AG08396 (cell line): ENCODE measurements around the gene CTDSP2.
"Not testable (repeated sequence)": the region's sequence is repeated elsewhere in the genome, so short reads cannot be mapped to it uniquely, and the experiment has no call there.

Source experiments
- DNase-seq: peaks from one replicate; pipeline ENCODE4 v3.0.0; 2012; ENCODE audit warnings: low spot score, mixed read lengths

CTDSP2 gene

DNA sequence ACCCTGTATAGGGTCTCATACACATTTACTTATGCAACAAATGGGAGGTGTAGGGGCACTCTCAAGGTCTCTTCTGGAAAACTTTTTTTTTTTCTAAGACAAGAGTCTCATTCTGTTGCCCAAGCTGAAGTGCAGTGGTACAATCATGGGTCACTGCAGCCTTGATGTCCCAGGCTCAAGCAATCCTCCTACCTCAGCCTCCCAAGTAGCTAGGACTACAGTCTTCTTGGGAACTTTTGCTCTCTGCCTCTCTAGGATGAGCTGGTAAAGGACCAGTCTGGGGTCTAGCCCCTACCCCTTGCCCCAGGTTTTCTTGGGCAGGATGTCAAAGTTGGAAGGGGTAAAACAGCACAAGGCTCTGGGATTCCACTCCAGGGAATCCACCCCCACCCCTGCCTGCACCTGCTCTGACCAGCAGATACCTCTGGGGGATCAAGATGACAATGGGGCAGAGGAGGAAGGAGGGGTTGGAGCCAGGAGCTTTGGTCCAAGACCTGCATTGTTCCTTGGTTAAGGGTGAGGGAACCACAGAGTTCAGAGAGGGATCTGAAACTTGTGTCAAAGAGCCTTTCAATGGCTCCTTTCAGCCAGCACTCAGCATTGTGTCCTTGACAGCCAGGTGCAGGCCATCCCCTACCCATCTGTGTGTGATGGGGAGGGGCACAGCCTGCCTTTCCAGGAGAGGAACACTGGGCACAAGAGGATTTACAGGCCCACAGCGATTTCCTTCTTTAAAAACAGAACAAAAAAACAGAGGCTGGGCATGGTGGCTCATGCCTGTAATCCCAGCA lies 12.2 kb downstream of the CTDSP2 start:
- no peak for DNase-seq

DNA sequence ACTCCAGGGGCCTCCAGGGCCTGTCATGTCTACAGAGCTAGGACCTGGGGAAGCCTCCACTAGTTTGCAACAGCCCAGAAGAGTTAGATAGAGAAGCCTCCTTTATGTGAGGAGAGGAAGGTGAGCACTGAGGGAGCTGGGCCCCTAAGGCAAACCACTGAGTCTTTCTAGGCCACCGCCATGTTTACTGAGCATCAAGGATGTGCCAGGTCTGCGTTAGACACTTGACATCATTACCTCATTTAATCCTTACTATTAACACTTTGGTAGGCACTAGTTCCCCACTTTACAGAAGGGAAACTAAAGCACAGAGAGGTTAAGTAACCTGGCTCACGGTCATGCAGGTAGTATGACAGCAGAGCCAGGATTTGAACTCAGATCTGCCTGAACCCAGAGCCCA lies 12.9 kb downstream of the CTDSP2 start:
- no peak for DNase-seq

GRCh38 chr12:57832966-57833365 lies 13.6 kb downstream of the CTDSP2 start:
- DNase-seq: no peak

DNA sequence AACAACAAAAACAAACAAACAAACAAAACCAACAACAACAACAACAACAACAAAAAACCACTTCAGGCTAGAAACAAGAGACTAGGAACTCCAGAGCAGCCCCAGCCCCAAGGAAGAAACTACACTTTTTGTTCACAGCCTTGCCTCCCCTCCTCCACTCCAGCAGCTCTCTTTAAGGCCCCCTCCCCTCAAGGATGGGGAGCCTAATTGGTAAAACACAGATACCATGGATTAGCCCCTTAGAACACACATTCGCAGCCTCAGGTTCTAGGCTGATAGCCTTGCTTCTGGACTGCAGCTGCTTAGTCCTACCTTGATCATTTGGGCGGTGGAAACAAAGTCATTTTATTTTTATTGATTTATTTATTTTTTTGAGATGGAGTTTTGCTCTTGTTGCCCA lies 16.1 kb downstream of the CTDSP2 start:
- no peak for DNase-seq

DNA sequence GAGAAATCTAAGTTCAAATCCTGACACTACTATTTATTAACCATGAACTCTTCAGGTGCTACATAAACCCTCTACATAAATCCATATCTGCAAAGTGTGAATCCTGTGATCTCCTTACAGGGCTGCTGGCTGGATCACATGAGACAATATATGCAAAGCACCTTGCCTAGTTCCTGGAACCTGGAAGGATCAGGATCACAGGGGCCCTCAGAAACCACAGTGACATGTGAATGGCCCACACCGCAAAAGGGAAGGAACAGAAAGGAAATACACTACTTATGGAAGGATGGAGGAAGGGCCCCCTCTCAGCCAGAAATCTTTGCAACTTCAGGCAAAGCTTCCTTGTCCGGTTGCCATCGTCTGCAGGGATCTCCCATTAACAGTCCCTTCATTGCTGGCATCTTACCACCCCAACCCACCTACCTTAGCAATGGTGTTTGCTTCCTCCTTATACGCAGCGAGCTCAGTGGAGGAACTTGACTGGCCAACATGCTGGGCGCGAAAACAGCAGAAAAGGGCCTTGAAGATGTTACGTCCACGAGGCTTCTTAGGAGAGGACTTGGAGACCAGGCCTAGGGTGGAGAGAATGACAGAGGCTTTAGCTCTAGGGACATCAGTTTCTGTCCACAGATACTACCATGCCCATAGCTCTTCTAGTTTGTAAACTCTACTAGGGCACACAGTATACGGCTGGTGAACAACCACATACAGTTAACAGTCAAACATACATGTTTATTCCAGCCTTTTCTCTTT lies 17.3 kb downstream of the CTDSP2 start:
- no peak for DNase-seq

DNA sequence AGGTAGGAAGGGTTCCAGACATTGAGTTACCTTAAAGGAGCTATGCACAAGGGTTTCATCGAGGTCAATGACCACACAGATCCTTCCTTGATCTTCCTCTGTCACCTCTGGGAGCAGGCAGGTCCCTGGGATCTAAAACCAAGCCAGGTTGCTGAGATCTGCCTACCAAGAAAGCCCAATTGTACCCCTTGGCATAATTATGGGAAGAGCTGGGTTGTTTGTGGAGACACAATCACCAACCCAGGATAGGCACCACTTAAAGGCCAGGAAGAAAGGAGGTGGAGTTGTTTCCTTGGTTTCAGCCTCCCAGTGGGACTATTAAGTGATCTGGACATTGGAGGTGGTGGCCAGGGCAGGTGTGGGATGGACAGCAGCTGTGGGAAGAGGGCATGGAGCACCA lies 19.6 kb downstream of the CTDSP2 start:
- DNase-seq: no peak

DNA sequence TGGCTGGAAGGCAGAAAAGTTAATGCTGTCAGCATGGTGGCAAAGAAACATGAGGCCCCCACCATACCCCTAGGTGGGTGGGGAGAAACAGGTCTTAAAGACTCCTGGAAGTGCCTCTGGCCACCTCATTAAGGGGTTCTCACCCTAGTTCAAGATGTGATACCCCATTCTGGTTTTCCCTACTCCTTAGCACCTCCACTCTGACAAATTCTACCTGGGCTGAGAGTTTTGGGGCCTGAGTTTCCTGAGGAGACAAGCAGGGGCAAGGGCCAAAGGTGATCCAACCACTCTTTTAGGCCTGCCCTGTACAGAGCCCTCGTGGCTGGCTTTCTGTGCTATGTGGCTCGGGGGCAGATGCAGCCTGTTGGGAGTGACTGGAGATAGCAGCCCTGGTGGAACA lies 20.1 kb downstream of the CTDSP2 start:
- DNase-seq: no peak

- DNase-seq: no peak
These were observed 21.1 kb downstream of the CTDSP2 start for GRCh38 chr12:57825451-57825850.

DNA sequence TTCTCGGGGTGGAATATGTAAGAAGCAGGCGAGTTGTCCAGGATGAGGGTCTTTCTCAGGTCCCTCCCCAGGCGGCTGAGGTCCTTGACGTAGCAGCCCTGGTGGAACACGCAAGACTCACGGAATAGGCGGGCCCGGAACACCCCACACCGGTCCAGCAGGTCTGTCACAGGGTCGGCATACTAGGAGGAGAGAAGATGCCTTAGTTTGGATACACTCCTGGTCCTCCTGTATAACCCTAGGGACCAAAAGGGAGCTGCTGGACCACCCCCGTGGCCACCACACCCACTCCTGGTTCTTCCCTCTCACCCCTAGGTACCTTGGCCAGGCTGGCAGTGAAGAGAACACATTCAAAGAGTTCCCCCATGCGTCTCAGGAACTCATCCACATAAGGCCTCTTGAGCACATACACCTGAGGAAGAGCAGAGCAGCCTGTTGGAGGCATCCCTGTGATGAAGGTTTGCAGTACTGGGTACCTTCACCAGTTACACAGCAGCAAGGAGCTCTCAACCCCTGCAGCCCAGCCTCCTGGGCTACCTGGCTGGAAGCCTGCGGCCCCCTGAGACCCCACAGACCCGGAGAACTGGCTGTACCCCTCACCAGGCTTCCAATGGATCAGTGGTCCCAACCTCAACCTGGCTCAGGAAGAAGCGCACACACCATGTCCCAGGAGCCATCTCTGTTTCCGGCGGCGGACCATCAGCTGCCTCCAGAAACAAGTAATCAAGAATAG lies 22.5 kb downstream of the CTDSP2 start:
- DNase-seq: no peak

DNA sequence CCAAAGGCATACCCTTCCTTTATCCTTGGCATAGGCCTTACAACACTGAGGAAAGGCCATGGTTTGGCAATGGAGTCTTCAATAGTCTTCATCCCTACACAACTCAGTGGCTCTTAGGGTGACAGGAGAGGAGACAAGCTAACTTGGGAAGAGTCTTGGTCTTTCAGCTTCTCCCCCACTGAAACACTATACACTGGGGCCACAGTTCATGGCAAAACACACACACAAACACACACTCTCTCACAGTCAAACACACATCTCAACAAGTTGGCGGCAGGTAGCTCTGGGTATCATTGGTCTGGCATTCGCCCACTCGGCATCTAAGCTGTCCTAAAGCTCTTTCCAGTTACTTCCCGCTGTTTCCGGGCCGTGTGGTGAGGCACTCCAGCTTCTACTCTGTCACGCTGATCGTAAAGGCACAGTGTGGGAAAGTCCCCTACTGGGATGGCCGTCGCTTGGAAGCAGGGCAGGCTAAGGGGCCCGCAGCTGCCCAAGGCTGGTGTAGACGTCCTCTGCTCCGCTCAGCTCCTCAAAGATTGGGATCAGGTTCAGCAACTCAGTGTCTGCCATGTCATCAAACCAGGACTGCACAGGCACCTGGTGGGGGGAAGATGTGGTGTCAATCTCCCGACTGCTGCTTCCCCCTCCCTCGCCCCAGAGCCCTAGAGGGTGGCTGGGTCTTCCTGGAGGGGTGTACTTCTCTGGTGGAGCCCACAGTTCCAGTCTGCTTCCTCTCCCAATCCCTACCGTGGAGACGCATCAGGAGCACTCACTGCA lies 23.2 kb downstream of the CTDSP2 start:
- no peak for DNase-seq

DNA sequence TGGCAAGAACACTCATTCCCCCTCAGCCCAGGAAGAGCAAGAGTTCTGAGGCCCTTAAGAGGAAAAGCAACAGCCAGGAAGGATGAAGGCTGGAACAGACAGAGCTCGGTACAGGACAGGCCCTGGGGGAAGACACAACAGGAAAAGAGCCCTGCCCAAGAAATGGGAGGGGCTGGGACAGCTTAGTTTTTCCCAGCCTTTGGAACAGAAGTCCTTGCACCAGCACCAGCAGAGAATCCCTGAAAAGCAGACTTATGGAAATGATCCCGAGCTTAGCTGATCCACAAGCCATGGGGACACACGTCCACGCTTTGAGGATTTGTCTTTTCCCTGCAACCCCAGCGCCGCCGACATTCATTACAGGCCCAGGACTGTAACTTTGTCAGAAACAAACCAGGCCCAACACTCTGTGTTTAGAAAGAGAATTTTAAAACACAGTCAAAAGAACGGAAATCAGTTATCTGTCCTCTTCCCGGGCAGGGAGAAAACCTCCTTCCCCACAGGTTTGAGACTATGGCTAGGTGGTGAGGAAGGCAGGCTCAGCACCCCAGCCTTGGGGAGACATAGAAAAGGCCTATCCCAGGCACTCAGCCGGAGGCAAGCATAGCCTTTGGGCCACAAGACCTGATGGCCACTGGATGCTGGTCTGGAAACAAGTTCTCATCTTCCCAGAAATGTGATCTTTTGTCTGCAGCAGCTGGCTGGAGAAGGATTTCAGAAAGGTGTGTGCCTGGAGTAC lies 24.0 kb downstream of the CTDSP2 start:
- no peak for DNase-seq

- no peak for DNase-seq
These were observed 24.9 kb downstream of the CTDSP2 start for GRCh38 chr12:57821474-57822214.

DNA sequence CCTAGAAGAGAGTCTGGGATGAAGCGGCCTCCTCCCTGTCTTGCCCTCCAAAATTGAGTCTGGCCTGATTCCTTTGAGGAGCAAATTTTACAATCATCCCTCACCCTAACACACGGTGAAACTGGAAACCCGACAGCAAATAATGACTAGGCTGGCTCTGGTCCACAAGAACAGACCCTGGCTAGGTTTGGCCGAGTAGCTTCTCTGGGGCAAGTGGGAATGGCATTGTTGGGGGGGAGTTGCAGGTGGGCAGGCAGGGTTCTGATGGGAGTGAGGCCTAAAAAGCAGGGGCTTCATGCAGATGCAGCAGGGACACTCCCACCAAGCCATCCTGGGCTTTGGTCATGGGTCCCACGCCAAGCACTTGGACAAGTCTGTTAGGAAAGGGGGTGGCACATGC lies 25.5 kb downstream of the CTDSP2 start:
- not testable (repeated sequence) for DNase-seq

DNA sequence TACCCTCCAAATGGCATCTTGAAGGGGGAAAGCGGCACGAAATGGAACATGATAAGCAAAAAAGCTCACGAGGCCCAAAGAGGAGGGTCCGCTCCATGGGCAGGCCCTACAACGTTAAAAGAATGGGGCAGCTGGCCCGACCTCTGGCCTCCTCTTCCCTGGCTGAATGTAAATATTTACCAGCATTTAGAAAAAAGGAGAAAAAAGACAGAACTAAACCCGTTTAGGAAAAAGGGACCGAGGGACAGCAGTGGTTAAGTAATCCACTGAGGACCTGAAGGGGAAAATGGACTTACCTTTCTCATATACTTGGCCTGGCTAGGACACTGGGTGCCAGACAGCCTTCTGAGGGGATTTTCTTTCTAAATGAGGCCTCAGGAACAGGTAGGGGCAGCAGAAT lies 26.4 kb downstream of the CTDSP2 start:
- DNase-seq: not testable (repeated sequence)

DNA sequence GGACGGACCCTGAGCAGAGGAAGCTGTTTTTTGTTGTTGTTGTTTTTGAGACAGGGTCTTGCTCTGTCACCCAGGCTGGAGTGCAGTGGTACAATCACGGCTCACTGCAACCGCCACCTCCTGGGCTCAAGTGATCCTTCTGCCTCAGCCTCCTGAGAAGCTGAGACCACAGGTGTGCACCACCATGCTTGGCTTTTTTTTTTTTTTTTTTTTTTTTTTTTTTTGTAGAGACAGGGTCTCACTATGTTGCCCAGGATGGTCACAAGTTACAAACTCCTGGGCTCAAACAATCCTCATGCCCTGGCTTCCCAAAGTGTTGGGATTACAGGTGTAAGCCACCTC lies 28.6 kb downstream of the CTDSP2 start:
- not testable (repeated sequence) for DNase-seq

DNA sequence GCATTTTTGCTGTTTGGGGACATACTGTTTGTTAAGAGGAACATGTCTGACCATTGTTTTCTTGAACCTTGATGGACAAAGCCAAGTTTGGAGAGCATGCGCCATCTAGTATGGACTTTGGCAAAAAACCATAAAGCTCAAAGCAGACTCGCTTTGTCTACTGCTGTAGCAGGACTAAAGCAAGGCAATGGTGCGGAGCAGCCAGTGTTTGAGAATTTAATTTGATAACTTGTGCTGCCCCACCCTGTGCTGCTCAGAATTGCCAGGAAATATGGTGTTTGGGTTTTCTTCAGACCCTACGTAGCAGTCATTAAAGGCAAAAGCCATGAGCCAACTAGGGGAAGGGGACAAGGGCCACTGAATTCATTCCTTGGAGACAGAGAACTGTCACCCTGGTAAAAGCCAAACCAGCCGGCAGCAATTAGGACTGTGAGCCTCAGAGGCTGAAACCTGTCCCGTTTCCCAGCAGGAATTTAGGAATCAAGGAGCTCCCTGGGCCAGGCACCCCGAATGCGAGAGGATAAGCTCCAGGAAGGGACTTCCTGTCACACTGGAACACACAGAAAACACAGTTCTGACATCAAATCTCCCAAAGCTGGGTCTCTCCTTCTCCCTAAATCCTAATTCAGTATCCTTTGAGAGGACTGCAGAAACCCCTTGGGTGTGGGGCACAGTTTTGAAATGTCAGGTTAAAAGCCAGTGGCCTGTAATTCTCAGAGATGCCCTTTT lies 29.1 kb downstream of the CTDSP2 start:
- DNase-seq: no peak

DNA sequence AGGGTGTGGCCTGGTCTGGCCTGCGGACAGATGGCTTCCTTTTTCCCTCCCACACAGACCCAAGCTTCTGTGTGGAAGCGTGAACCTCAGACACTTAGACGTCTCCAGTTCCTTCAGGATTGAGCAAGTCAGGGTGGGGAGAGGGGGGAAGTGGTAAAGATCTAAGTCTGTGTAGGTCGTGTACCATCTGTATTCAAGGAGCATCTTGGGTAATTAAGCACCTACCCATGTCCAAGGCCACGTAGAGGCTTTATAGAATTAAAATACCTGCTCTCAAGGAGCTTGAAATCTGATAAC lies 29.7 kb downstream of the CTDSP2 start:
- DNase-seq: no peak

DNA sequence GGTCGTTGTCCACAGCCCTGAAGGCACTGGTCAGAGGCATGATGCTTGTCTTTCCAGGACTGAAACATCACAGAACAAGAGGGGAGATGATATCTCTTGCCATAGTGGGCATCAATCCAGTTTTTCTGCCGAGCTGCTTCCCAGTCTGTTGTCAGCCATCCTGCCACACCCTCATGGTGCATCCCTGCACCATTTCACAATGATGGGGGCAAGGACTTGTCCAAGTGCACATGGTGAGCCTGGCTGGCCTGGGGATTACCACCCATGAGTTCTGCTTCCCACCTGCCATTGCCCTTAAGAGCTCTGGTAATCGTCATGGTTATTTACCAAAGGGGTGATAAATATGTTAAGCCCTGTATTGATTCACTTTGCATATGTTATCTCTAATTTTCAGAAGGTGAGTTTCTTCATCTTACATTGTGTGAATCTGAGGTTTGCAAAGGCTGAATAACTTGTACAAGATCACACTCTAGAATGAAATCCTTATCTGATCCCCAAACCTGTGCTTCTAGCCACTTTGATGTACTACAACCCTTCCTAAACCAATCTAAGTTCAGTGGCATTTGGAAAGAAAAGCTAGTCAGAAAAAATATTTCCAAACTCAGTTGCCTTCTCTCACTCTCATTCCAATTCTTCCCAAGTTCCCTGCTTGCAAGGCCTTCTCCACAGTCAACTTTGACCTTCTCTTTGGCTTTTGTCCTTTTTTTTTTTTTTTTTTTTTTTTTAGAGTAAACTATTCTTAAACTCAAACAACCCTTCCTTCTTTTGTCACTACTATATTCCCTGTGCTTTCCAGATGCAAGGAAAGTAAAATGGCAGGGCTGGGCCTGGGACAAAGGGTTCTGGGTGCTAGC lies 30.3 kb downstream of the CTDSP2 start:
- no peak for DNase-seq
